ENCODE results near the gene DNMBP.
"Not testable (repeated sequence)": the region's sequence is repeated elsewhere in the genome, so short reads cannot be mapped to it uniquely, and the experiment has no call there.

Gene DNMBP

GRCh38 chr10:100014071-100014762 lies 4.5 kb upstream of the DNMBP start:
- no peak for DNase-seq

GRCh38 chr10:100013621-100014020 lies 3.9 kb upstream of the DNMBP start:
- DNase-seq = no peak

GRCh38 chr10:100011906-100012305 lies 2.2 kb upstream of the DNMBP start:
- DNase-seq = not testable (repeated sequence)

- no peak for DNase-seq
Measured at GRCh38 chr10:100009283-100009792, 409 bp downstream of the DNMBP start.

GRCh38 chr10:100008708-100009282 lies 952 bp downstream of the DNMBP start:
- no peak for DNase-seq

- peak; percentile 37 for DNase-seq
Measured at GRCh38 chr10:100008142-100008522, 1.6 kb downstream of the DNMBP start.

- peak; percentile 42 for DNase-seq
Measured at GRCh38 chr10:100007231-100008141, 2.3 kb downstream of the DNMBP start.

- peak; percentile 94 for DNase-seq
Measured at GRCh38 chr10:100006243-100006886, 3.4 kb downstream of the DNMBP start.

GRCh38 chr10:100004805-100005510 lies 4.8 kb downstream of the DNMBP start:
- DNase-seq = no peak

- DNase-seq = no peak
Measured at GRCh38 chr10:100000109-100000644, 9.6 kb downstream of the DNMBP start.

- DNase-seq = no peak
Measured at GRCh38 chr10:99999319-100000108, 10.2 kb downstream of the DNMBP start.

GRCh38 chr10:99998889-99999288 lies 10.9 kb downstream of the DNMBP start:
- no peak for DNase-seq

- DNase-seq = peak; percentile 50
Measured at GRCh38 chr10:99996671-99997648, 12.8 kb downstream of the DNMBP start.

GRCh38 chr10:99995713-99996112 lies 14.0 kb downstream of the DNMBP start:
- no peak for DNase-seq

GRCh38 chr10:99995269-99995668 lies 14.5 kb downstream of the DNMBP start:
- DNase-seq = no peak

GRCh38 chr10:99994801-99995200 lies 14.9 kb downstream of the DNMBP start:
- no peak for DNase-seq

GRCh38 chr10:99993701-99994689 lies 15.8 kb downstream of the DNMBP start:
- peak; percentile 94 for DNase-seq

GRCh38 chr10:99985637-99986036 lies 24.1 kb downstream of the DNMBP start:
- not testable (repeated sequence) for DNase-seq
